Smooth muscle cell (in vitro differentiated cells): ENCODE results near the gene ARHGAP6. TPM values are rescaled to one million over a fixed set of nuclear protein-coding genes. Genes with fewer than 3 reads are reported as not detected.

ENCODE experiments used
- DNase-seq: peaks from one replicate; lab custom pipeline; 2025; ENCODE audit not compliant: unreplicated experiment; lab: John Stamatoyannopoulos, UW
- H2AFZ ChIP-seq: fragments of 200-600 bp; sonication (generic); 2 replicates; pipeline ENCODE4 v1.6.0; 2016; ENCODE audit warnings: antibody characterized with exemption, low read depth, mild to moderate bottlenecking
- H3F3A ChIP-seq: fragments of 200-600 bp; sonication (generic); 2 replicates; pipeline ENCODE4 v1.6.0; 2017; ENCODE audit warnings: antibody characterized with exemption, low read depth
- H3K27ac ChIP-seq: fragments of 200-600 bp; sonication (generic); 2 replicates; pipeline ENCODE4 v1.5.1; 2016; ENCODE audit warnings: low read depth, mild to moderate bottlenecking
- H3K27me3 ChIP-seq: fragments of 200-600 bp; sonication (generic); 2 replicates; pipeline ENCODE4 v1.6.1; 2016; ENCODE audit warnings: low read depth, mild to moderate bottlenecking
- H3K36me3 ChIP-seq: fragments of 200-600 bp; sonication (generic); 2 replicates; pipeline ENCODE4 v1.5.1; 2016; ENCODE audit warnings: low read depth
- H3K4me1 ChIP-seq: fragments of 200-600 bp; sonication (generic); 2 replicates; pipeline ENCODE4 v1.5.1; 2016; ENCODE audit warnings: low read depth
- H3K4me2 ChIP-seq: fragments of 200-600 bp; sonication (generic); 2 replicates; pipeline ENCODE4 v1.6.0; 2016; ENCODE audit warnings: mild to moderate bottlenecking
- H3K4me3 ChIP-seq: fragments of 200-600 bp; sonication (generic); 2 replicates; pipeline ENCODE4 v1.5.1; 2016; ENCODE audit warnings: mild to moderate bottlenecking
- H3K79me2 ChIP-seq: fragments of 200-600 bp; sonication (generic); 2 replicates; pipeline ENCODE4 v1.6.0; 2016; ENCODE audit warnings: low read depth, mild to moderate bottlenecking
- H3K9ac ChIP-seq: fragments of 200-600 bp; sonication (generic); 2 replicates; pipeline ENCODE4 v1.6.0; 2016; ENCODE audit warnings: low read depth
- H3K9me3 ChIP-seq: fragments of 200-600 bp; sonication (generic); replicated peaks from 2 replicates; pipeline ENCODE4 v1.5.1; 2016; ENCODE audit warnings: low read depth
- H4K20me1 ChIP-seq: fragments of 200-600 bp; sonication (generic); 2 replicates; pipeline ENCODE4 v1.6.0; 2016; ENCODE audit warnings: low read depth
- WGBS: methylation state at CpG from one replicate; pipeline ENCODE4 v1.1.7; 2016; ENCODE audit warnings: low lambda C conversion rate; 5-methylcytosine and 5-hydroxymethylcytosine counted together
- polyA plus RNA-seq: library from polyadenylated mRNA; unstranded; fragments of >200 nt; fragmentation: Nextera tagmentation; extraction: Ambion mirVana; gene quantifications from 2 replicates; pipeline ENCODE4 v1.2.1, GENCODE V29; 2016
- total RNA-seq: library from RNA; depleted of rRNA; stranded (reverse); fragments of >200 nt; gene quantifications from 2 replicates; pipeline ENCODE4 v1.2.3, GENCODE V29; 2014
- TF ChIP-seq, protein P1 (sequence below): fragments of 200-600 bp; sonication (generic); IDR thresholded peaks from 2 replicates; pipeline ENCODE4 v1.5.1; 2017; ENCODE audit warnings: borderline replicate concordance, mild to moderate bottlenecking, antibody characterized with exemption; ENCODE audit not compliant: insufficient read depth, poor library complexity, severe bottlenecking

Gene ARHGAP6
- total and polyA plus RNA-seq, 2 experiments from 2014 or later: 0.55 to 0.90 TPM

DNA sequence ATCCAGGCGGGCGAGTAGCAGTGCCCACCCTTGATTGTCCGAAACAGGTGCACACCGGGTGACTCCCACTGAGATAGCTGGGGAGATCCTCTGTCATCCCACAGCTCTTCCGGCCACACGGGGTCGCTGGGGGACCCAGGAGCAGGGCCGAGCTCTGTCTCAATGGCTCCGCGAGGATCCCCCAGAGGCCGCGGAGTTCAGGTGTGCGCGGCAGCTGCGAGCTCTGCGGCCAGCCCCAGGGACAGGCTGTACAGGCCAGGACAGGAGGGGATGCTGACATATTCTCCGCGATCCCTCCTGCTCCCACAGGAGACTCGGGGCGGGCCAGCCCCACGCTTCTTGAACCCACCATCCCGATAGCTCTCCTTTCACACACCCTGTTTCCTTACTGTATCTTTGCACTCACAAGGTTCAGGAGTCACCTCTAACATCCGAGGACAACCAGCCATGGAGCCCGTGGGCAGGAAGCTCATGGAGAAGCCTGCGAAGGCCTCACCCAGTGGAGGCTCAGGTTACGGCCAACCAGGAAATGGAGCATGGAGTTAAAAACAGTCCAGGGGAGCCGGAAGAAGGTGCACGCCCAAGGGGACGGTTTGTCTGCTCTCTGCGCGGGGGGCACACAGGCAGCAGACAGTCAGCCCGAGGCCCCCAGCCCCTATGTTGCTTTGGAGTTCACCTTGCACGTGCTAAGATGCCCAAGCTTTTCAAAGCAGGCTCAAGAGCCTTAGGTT is 450.4 kb downstream of the ARHGAP6 start:
- Histone ChIP-seq H3K36me3 (no peaks in the 10 kb centered on the region), H3K4me3 (no peak overlapping the region), H3K9me3 (peaks cover 6% of the 10 kb centered on the region), H3K79me2 (no peaks in the 10 kb centered on the region), H3K4me2 (no peak overlapping the region), H4K20me1 (no peaks in the 10 kb centered on the region), H3F3A (no peaks in the 10 kb centered on the region), H3K27me3 (no peaks in the 10 kb centered on the region), H3K27ac (no peak overlapping the region), H3K9ac (no peak overlapping the region), H3K4me1 (no peaks in the 10 kb centered on the region), H2AFZ (no peak overlapping the region)
- WGBS: 80% methylated on average over 33 of the region's 33 CpGs
- DNase-seq: no peak
- TF ChIP-seq, protein P1, sequence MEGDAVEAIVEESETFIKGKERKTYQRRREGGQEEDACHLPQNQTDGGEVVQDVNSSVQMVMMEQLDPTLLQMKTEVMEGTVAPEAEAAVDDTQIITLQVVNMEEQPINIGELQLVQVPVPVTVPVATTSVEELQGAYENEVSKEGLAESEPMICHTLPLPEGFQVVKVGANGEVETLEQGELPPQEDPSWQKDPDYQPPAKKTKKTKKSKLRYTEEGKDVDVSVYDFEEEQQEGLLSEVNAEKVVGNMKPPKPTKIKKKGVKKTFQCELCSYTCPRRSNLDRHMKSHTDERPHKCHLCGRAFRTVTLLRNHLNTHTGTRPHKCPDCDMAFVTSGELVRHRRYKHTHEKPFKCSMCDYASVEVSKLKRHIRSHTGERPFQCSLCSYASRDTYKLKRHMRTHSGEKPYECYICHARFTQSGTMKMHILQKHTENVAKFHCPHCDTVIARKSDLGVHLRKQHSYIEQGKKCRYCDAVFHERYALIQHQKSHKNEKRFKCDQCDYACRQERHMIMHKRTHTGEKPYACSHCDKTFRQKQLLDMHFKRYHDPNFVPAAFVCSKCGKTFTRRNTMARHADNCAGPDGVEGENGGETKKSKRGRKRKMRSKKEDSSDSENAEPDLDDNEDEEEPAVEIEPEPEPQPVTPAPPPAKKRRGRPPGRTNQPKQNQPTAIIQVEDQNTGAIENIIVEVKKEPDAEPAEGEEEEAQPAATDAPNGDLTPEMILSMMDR: no peak

DNA sequence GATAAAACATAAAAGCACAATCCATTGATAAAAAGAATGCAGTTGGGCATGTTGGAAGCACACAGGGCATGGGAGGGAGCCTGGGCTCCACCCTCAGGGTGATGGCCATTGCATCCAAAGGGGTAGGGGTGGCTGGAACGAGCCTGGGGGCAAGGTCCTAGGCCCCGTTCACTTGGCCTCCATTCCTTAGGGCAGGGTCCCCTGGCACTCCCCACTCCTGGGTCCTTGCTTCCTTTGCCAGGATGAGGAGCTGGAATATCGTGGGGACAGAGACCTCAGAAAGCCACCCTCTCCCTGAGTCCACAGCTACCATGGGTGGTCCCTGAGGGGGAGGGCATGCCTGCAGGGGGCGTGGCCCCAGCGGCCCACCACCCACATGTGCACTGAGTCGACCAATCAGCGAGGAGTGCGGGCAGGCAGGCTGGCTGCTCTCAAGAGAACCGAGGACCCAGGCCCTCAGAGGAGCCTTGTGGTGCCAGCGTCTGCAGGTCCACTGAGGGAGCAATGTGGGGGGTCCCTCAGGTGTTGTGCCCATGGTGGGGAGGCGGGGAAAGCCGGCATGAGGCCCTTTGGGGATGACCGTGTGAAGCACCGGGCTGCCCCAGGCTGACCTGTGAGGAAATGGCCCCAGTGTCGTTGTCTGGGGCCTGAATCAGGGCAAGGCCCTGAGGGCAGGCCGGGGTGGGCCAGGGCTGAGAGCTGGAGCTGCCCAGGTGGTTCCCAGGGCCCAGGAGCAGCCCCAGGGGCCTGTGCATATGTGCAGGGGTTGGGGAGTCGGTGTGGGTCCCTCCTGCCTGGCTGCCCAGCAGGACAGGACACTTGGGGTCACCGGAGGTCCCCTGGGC is 451.2 kb downstream of the ARHGAP6 start:
- no peaks in the 10 kb centered on the region for H3K36me3 ChIP-seq
- WGBS: 77% methylated on average over 16 of the region's 18 CpGs
- no peaks in the 10 kb centered on the region for H4K20me1 ChIP-seq
- TF ChIP-seq, protein P1: no peak
- no peak for DNase-seq
- H3K4me2 ChIP-seq: no peak overlapping the region
- no peaks in the 10 kb centered on the region for H3F3A ChIP-seq
- H3K79me2 ChIP-seq: no peaks in the 10 kb centered on the region
- peaks cover 6% of the 10 kb centered on the region for H3K9me3 ChIP-seq
- no peaks in the 10 kb centered on the region for H3K4me1 ChIP-seq
- H3K27ac ChIP-seq: no peak overlapping the region
- H3K9ac ChIP-seq: no peak overlapping the region
- no peak overlapping the region for H2AFZ ChIP-seq
- no peak overlapping the region for H3K4me3 ChIP-seq
- H3K27me3 ChIP-seq: no peaks in the 10 kb centered on the region

DNA sequence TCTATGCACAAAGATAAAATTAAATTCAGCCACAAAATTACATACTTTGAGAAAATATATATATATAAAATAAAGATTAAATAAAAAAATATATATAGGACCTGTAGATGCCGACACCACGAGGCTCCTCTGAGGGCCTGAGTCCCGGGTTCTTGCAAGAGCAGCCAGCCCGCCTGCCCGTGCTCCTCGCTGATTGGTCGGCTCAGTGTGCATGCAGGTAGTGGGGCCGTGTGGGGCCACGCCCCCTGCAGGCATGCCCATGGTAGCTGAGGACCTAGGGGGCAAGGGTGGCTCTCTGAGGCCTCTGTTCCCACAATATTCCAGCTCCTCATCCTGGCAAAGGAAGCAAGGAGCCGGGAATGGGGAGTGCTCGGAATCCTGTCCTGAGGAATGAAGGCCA is 453.0 kb downstream of the ARHGAP6 start:
- no peak for DNase-seq
- H3K9ac ChIP-seq: no peak overlapping the region
- no peak overlapping the region for H2AFZ ChIP-seq
- H3F3A ChIP-seq: no peaks in the 10 kb centered on the region
- H3K36me3 ChIP-seq: no peaks in the 10 kb centered on the region
- H4K20me1 ChIP-seq: no peaks in the 10 kb centered on the region
- no peaks in the 10 kb centered on the region for H3K4me1 ChIP-seq
- no peak overlapping the region for H3K4me2 ChIP-seq
- H3K27ac ChIP-seq: no peak overlapping the region
- H3K79me2 ChIP-seq: no peaks in the 10 kb centered on the region
- 81% methylated on average over 11 of the region's 11 CpGs for WGBS
- no peak overlapping the region for H3K4me3 ChIP-seq
- TF ChIP-seq, protein P1: no peak
- H3K9me3 ChIP-seq: no peaks in the 10 kb centered on the region
- no peaks in the 10 kb centered on the region for H3K27me3 ChIP-seq
